Stimulated activated CD8-positive, alpha-beta memory T cell treated with anti-CD3 and anti-CD28 coated beads, Interleukin-12 subunit alpha, Interleukin-12 subunit beta, amount 100 ng/mL, for 1 hour (primary cell): ENCODE results near the gene SIRPA.

Source experiments
- DNase-seq: peaks from one replicate; pipeline ENCODE4 v3.0.0-alpha.2; 2020; ENCODE audit warnings: low read depth

SIRPA gene

GRCh38 chr20:1894951-1895673 is at the start of gene SIRPA:
Gene SIRPA (plus strand): TSS chr20:1895407. CDS start chr20:1895448, 41 bp downstream.
- DNase-seq: no peak

DNA sequence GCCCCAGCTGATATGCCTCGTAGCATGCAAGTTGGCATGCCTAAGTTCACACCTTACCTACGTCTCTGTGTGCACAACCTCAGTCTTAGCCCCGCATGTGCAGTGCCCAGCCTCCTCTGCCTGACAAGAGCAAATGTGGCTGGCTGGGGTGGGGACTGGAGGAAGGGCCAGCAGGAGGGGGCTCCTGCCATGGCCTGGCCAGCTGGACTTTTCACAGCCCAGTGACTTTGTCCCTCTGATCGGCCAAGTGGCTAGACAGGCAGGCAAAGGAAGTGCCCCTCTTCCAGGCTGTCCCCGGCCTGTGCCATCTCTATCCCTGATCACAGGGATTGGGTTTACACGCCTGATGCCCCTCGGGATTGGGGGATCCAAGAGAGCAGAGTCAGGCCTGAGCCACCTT is 49.5 kb upstream of the SIRPA start:
- no peak for DNase-seq

GRCh38 chr20:1846341-1846740 is 48.9 kb upstream of the SIRPA start:
- DNase-seq: no peak

- DNase-seq: no peak
These were observed 48.3 kb upstream of the SIRPA start for GRCh38 chr20:1846876-1847275.

DNA sequence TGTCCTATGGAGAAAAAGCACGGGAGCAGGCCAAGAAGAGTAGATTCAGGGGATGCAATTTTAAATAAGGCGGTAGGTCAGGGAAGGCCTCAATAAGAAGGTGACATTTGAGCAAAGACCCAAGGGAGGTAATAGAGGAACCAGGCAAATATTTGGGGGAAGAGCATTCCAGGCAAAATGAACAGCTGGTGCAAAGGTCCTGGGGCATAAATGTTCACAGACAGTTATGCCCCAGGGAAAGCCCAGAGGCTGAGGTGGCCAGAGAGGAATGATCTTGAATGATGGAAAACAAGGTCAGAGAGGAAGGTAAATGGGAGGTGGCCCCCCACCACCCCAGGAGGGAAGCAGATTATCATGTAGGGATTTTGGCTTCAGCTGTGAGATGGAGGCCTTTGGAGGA is 47.4 kb upstream of the SIRPA start:
- DNase-seq: no peak

- DNase-seq: no peak
These were observed 46.8 kb upstream of the SIRPA start for GRCh38 chr20:1848373-1848772.

- no peak for DNase-seq
These were observed 43.8 kb upstream of the SIRPA start for GRCh38 chr20:1851396-1851795.

DNA sequence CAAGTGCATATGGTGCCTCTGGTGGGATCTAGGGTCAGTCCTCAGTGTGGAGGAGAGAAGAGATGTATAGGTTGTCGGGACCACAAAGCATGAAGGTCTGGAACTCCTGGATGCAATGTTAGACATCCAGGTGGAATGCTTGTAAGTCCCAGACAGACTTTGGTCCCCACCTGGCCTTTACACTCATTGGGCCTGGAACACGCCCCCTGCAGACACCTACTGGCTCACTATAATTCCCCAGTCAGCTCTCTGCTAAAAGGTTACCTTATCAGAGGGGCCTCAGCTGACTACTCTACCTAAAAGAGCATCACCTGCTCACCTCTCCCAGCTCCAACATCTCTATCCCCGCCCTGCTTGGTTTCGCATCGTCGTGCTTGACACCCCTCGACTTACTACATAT is 41.7 kb upstream of the SIRPA start:
- DNase-seq: no peak

- no peak for DNase-seq
These were observed 41.0 kb upstream of the SIRPA start for GRCh38 chr20:1854246-1854645.

GRCh38 chr20:1855109-1855508 is 40.1 kb upstream of the SIRPA start:
- no peak for DNase-seq

- DNase-seq: no peak
These were observed 39.5 kb upstream of the SIRPA start for GRCh38 chr20:1855690-1856089.

DNA sequence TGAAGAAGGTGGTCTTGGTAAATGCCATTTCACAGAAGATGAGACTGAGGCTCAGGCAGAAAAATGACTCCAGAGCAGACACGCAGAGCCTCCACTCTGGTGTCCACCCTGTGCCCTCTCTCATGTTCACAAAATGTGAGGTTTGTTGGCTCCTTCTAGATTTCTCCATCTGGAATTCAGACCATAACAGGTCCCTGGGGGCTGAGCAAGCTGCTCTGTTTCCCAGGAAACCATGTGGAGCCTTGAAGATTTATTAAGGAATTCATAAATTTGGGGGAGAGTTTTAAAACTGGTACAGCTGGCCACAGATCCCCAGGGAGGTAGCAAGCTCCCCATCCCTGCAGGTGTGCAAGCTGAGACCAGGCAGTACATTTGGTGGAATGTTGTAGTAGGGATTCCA is 38.8 kb upstream of the SIRPA start:
- DNase-seq: no peak

DNA sequence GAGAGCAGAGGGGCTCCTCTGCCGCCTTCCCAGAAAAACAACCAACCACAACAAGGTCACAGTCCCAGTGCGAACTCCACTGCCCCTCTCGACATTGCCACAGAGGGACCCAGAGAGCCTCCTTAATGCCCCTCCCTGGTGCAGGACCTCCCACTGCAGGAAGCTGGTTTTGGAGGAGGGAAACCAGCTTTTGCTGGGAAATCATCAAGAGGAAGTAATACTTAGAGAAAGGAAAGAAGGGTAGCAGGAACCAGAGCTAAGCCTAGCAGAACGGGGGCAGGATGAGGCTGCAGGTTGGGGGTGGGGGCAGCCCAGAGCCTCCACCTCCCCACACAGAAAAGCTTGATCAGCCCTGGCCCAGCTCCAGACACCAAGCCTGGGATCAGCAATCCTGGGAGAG is 37.7 kb upstream of the SIRPA start:
- no peak for DNase-seq

DNA sequence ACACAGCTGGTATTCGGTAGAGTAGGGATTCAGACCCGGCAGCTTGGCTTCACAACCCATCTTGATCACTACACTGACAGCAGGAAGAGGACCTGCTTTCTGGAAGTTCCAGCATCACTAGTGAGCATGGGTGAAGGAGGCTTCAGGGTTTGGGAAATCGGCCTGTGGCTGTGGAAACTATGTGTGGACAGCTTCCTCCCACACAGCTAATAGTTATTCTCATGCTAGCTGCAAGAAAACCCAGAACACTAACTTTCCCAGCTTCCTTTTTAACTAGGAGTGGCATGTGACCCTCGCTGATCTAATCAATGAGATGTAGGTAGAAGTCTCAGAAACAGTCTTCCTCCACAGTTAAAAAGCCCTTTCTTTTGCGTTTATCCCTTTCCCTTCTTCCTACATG is 36.3 kb upstream of the SIRPA start:
- DNase-seq: no peak

DNA sequence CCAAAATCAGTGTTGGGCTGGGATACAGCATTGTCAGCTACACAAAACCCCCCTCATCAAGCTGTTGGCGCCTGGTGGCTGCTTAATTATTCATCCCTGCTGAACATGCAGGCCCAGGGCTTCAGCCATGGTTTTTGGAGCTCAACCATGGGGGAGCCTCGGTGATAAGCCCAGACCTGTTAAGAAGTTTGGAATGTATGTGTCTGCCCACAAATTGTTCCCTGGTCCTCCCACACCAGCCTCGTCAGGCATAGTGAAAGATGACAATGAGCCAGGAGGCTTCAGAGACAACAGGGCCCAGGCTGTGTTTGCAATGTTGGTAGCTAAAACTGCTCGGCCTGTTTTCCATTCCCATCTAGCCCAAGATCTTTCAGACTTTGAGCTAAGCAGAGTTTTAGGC is 34.8 kb upstream of the SIRPA start:
- DNase-seq: no peak

DNA sequence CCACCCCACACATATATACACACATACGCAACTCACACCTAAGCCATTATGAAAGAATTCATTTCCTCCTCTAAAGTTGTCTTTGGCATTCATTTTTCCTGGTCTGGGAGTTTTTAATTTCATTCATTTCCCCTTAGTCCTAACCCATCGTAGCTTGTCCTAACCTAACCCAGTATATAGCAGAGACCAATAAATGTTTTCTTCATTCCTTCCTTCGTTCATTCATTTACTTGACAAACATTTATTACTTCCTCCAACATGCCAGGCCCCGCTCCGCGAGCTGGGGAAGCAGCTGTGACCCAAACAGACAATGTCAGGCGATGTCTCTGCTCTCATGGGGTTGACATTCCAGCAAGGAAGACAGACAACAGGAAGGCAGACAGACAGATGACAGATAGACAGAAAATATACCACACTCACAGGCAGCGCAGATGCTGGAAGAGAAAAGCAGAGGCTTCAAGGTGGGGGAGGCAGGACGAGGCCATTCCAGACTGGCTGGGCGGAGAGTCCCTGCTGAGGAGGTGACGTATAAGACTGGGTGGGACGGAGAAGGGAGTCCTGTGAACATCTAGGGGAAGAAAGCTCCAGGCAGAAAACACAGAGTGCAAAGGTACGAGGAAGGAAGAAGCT is 33.7 kb upstream of the SIRPA start:
- DNase-seq: no peak

DNA sequence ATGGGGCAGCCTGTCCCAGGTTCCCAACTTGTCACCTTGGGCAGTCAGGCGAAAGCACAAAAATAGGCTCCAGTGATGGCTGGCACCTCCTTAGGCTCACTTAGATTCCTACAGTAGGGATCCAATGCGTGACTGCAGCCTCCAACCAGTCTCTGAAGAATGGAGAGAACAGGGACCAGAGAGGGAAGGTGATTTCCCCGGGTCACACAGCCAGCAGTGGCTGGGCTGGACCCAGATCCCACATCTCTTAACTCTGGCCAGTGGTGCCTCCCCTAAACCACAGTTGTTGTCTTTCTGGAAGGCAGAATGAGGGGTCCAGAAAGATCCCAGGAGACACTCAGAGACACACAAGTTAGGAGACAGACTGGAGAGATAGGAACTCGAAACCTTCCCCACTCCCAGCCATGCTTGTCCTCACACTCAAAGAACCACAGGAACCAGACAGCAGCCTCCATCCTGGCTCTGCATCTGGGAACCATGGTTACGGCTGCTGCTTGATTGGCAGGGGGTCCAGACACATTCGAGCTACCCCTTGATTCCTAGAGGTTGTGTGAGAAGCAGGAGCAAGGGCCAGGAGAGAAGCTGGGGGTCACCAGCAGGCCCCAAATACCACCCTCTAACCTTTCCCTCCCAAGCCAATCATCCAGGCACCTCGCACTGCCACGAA is 33.1 kb upstream of the SIRPA start:
- no peak for DNase-seq

GRCh38 chr20:1862663-1863053 is 32.5 kb upstream of the SIRPA start:
- no peak for DNase-seq

DNA sequence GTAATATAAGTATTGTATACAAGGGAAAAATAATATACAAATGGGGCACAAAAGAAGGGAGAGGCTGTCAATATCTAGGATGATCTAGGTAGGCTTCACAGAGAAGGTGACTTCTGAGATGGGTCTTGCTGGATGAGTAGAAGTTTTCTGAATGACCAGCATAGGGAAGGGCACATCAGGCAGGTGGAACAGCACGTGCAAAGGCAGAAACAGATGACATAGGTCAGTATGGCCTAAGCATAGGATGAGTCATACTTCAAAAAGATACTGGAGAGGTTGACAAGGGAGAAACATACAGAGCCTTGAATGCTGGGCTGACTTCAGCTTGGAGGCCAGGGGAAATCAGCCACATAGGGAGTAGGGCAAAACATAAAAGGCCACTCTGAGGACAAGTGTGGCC is 31.9 kb upstream of the SIRPA start:
- DNase-seq: no peak

DNA sequence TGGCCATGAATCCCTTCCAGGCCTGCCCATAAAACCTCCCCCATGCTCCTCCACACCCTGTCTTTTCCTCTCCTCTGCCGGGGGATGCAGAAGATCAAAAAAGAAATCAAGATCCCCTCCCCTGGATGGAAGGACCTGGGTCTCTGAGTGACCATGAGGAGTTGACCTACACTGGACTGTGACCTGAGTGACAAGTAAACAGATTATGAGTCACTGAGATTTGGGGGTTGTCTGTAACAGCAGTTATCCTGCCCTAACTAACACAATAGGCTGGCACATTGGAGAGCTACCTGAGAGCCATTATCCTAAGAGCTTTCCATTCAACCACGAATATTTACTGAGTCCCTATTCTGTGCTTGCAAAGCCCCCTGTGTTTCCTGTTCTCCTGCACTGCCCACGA is 28.4 kb upstream of the SIRPA start:
- DNase-seq: no peak

- DNase-seq: no peak
These were observed 27.5 kb upstream of the SIRPA start for GRCh38 chr20:1867495-1868260.

DNA sequence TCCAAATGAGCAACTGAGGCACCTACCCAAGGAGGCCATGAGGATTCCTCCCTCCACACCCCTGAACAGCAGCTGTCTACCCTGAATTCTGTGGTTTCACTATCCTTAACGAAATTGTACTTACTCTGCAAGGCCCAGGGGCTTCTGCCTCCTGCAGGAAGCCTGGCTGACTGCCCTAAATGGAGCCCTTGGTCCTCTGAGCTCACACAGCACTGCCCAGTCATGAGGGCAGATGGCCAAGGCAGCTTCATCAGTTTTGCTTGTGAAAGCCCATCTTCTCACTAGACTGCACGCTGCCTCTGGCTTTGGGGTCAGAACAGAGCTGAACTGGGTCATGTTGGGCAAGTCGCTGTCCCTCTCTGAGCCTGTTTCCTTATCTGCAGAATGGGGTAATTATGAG is 26.4 kb upstream of the SIRPA start:
- DNase-seq: no peak

- DNase-seq: no peak
These were observed 24.9 kb upstream of the SIRPA start for GRCh38 chr20:1870323-1870722.
